GM12874 (cell line): Measurements from ENCODE around the gene NPAS2.

Experiments
- TF ChIP-seq, protein P1 (sequence below): IDR thresholded peaks from 2 replicates; pipeline ENCODE4 v1.5.1; 2011; ENCODE audit warnings: low read depth, mild to moderate bottlenecking, control low read depth, low read length, moderate library complexity; ENCODE audit not compliant: insufficient read depth

The NPAS2 gene

DNA sequence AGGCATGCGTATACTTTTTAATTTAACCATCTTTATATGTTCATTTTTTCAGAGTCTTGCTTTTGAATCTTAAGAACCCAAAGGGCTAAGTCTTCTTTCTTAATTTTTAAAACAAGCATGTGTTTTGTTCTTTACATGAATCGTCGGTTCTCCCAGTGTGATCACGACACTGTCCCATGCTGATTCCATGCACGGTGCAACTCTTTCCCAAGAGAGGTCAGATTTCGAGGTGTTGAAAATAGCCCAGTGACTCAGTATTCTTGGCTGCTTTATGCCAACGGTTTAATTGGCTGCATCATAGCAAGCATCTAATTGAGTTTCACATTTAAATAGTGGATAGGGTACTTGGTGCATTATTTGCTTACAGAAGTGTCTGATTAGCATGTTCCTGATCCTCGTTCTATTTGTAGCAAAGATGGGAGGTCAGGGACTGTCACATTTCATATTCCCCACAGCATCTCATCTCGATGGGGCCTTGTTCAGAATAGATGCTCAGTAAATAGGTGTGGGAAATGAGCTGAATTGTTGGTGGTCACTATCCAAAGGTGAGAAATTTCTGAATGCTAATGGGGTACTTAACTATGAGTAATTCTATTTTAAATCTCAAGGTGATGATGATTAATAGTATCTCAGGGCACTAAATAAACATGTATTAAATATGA, 2.8 kb downstream of the NPAS2 start:
- TF ChIP-seq, protein P1, sequence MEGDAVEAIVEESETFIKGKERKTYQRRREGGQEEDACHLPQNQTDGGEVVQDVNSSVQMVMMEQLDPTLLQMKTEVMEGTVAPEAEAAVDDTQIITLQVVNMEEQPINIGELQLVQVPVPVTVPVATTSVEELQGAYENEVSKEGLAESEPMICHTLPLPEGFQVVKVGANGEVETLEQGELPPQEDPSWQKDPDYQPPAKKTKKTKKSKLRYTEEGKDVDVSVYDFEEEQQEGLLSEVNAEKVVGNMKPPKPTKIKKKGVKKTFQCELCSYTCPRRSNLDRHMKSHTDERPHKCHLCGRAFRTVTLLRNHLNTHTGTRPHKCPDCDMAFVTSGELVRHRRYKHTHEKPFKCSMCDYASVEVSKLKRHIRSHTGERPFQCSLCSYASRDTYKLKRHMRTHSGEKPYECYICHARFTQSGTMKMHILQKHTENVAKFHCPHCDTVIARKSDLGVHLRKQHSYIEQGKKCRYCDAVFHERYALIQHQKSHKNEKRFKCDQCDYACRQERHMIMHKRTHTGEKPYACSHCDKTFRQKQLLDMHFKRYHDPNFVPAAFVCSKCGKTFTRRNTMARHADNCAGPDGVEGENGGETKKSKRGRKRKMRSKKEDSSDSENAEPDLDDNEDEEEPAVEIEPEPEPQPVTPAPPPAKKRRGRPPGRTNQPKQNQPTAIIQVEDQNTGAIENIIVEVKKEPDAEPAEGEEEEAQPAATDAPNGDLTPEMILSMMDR = no peak

DNA sequence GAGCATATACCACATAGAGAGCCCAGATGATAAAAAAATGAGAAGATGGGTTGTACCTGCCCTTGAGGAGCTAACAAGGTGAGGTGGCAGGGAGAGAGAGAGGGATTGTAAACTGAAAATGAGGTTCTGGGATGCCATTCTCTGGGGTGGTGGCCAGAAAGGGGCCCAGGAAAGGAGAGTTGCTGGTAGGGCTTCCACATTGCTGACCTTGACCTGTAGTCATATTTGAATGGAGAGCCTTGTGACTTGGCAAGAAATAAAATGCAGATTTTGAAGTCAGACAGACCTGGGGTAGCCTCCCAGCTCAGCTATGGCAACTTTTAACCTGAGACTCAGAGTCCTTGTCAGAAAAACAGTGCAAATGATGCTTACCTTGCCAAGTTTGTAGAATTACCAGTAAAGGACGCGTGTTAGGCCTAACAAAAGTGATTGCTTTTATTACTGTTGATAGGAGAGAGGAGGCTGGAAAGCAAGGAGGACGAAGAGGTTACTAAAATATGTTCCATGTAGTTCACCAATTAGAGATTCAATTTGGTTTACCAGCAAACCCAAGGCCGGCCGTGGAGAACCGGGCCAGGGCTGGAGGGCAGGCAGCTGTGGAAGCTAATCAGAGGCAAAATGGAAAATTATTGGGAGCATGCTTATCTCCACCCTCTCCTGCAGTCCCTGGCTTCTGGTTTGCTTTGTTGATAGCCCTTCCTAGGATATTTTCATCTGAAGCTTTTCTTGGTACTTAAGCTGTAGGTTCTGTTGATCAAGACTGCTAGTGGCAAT, 3.9 kb downstream of the NPAS2 start:
- TF ChIP-seq, protein P1 = no peak

GRCh38 chr2:100824842-100825241, 4.9 kb downstream of the NPAS2 start:
- TF ChIP-seq, protein P1 = no peak

- TF ChIP-seq, protein P1 = no peak
Measured at GRCh38 chr2:100826494-100826893, 6.6 kb downstream of the NPAS2 start.

- TF ChIP-seq, protein P1 = no peak
Measured at GRCh38 chr2:100831158-100831750, 11.3 kb downstream of the NPAS2 start.

- TF ChIP-seq, protein P1 = no peak
Measured at GRCh38 chr2:100831831-100832230, 11.9 kb downstream of the NPAS2 start.

DNA sequence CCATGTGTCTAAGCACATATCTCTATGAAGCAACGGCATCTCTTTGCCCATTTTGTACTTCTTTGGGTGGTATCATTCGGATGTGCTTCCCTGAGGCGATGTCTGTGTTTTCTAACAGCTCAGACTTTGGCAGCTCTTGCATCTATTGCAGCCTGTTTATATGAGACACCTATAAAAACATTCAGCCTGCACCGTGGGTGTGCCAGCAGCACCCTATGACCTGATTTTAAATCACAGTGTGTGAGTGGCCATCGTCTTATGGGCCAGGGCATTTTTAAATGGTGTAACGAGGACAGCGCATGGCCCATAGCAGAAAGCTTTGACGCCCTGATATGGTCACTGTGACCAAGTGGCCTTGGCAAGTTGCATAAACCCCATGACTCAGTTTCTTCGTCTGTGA, 12.9 kb downstream of the NPAS2 start:
- TF ChIP-seq, protein P1 = no peak
